OCI-LY1 (cell line): Measurements from ENCODE around the gene CENPO.

ENCODE experiments used
- CTCF ChIP-seq: fragments of 200-600 bp; sonication (generic), shearing (Covaris generic); IDR thresholded peaks from 2 replicates; pipeline ENCODE4 v1.5.1; 2017; ENCODE audit warnings: mild to moderate bottlenecking, antibody characterized with exemption, low read length, moderate library complexity, mixed read lengths
- EZH2 ChIP-seq: fragments of 200-600 bp; sonication (generic), shearing (Covaris generic); IDR thresholded peaks from 2 replicates; pipeline ENCODE4 v1.8.0; 2017; ENCODE audit warnings: borderline replicate concordance, mixed run types, mild to moderate bottlenecking, antibody characterized with exemption, low read length, moderate library complexity, mixed read lengths

GRCh38 chr2:24793761-24794435 lies 673 bp downstream of the CENPO start:
- no peak for TF ChIP-seq CTCF
- TF ChIP-seq EZH2, result no peak
